Right lobe of liver (tissue), 4 donors: ENCODE results near the gene SCN8A.

ENCODE experiments used
- CTCF ChIP-seq, 4 donors: fragments of 200-600 bp in 3 of 4; fragments of 450-650 bp in 1 of 4; IDR thresholded peaks; one replicate each; pipeline versions ENCODE4 v1.5.1 to v1.8.0; 2016 to 2022; ENCODE audit warnings: antibody characterized with exemption in 4 of 4, mild to moderate bottlenecking in 2 of 4
- POLR2A ChIP-seq: fragments of 450-650 bp; IDR thresholded peaks from one replicate; pipeline ENCODE4 v1.6.1; 2017; ENCODE audit warnings: antibody characterized with exemption, mild to moderate bottlenecking
- donor health status: DM: no; HTN: no; CAD: no.
- donor health status: DM: no; HTN: no; CAD: no.
- donor health status: DM: no; HTN: yes; CAD: no.

DNA sequence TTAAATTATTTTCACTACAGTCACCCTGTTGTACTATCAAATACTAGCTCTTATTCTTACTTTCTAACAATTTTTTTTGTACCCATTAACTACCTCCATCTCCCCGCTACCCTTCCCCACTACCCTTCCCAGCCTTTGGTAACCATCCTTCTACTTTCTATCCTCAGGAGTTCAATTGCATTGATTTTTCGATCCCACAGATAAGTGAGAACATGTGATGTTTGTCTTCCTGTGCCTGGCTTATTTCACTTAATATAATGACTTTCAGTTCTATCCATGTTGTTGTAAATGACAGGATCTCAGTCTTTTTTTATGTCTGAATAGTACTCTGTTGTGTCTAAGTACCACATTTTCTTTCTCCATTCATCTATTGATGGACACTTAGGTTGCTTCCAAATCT lies 139.7 kb downstream of the SCN8A start:
- TF ChIP-seq CTCF (IDR thresholded peaks at IDR 0.05) (no peak), POLR2A (no peak)
